HG03045 (cell line): ENCODE measurements around the gene PRR33.

ENCODE experiments used
- ATAC-seq: cut with Tn5 transposase; IDR thresholded peaks from one replicate; pipeline ENCODE4 v1.9.1; 2021; ENCODE audit warnings: mild to moderate bottlenecking, moderate library complexity; ENCODE audit not compliant: unreplicated experiment

Gene PRR33

DNA sequence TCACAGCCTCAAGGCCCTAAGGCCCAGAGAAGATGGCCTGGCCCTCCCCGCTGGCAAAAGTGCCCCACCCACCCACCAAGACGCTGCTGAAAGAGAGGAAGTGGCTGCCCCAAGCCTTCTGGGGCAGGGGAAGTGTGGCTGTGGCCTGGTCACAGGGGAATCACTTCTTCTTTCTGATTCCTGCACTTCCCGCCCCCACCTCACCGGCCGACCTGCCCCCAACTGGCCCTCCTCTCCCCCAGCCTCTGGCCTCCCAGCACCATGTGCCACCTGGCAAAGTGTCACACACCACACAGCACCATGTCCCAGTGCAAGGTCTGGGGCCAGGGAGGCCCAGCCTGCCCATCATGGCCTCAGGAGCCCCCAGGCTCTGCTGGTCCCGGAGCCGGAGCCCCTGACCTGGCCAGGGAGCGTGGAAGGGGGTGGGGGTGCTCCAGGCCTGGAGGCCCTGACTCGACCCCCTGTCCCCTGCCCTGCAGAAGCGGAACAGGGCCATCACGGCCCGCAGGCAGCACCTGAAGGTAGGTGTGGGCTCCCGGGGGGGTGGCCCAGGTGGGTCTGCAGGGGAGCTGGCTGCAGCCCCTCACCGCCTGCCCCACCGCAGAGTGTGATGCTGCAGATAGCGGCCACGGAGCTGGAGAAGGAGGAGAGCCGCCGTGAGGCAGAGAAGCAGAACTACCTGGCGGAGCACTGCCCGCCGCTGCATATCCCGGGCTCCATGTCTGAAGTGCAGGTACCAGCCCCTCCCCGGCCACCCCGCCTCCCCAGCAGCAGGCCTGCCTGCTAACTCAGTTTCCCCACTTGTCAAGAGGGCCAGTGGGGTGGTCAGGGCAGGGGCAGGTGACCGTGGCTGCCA lies 51.5 kb downstream of the PRR33 start:
- no peak for ATAC-seq

DNA sequence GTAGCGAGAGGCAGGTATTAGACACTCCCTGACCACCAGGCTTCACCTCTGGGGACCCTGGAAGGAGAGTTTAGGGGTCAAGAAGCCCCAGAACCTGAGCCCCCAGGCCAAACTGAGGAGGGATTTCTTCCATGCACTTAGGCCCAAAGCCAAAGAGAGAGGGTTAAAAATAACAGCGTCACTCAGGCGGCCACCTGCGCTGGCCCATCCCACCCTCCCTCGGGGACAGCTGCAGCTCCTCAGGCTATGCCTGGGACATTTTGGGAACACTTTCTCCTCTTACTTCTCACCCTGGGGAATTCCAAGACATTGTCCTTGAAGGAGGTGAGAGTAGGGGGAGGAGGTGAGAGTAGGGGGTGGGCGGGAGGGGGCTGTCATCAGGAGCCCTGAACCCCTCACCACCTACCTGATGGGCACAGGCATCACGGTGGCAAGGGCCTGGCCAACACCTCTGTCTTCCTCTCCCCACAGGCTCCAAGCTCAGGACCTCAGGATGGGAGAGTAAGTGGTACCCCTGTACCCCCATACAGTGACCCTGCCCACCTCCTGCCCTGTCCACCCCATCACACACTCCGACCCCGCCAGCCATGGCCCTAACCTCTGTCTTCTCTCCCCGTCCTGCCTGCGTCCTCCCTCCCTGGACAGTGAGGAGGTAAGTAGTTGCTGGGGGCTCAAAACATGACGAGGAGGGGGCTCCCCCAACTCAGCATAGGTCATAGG lies 52.3 kb downstream of the PRR33 start:
- ATAC-seq = no peak

DNA sequence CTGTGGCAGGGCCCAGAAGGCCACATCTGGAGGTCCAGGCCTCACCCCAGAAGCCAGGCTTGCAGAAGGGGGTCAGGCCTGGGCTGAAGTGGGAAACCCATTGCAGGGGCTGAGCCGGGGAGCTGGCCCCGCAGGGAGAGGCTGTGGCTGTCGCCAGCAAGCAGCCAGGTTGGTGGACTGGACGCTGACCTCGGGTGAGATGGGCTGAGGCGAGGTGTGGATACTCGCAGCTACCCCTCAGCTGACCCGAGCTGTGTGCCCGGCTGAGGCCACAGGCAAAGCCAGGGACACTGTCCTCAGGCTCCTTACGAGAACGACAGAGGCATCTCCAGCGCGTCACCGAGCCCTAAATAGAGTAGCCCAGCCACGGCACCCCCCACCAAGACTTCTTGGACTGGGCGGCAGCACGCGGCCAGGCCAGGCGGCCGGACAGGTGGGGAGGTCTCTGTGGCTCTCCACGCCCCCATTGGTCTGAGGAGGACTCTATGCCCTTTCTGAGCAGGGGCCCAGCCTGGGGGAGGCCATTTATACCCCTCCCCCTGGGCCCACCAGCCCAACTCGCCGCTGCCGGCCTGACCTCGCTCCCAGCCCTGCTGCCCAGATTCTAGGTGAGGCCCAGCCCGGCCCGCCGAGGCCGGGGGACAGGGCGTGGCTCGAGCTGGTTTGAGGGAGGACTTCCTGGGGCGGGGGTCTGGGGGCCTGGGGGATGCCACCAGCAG lies 53.1 kb downstream of the PRR33 start, which contains the start of gene TNNI2:
Gene TNNI2, plus strand, starts transcription at position 556 of the 719 bp plus-strand sequence. CDS start 716 bp downstream, outside the sequence.
- no peak for ATAC-seq
